ENCODE data around the gene AMELX.

GRCh38 chrX:11254417-11255109 is 38.6 kb upstream of the AMELX start:
- TF ChIP-seq POLR2A (IDR thresholded peaks at IDR 0.05; ENCODE audit: low read length) (no peak), BCL3 (IDR thresholded peaks at IDR 0.05) (no peak), MAZ (IDR thresholded peaks at IDR 0.05; ENCODE audit: borderline replicate concordance, low read depth, low read length) (no peak), CTCF (IDR thresholded peaks at IDR 0.05) (no peak), MAX (IDR thresholded peaks at IDR 0.05) (no peak), EP300 (IDR thresholded peaks at IDR 0.05) (no peak), USF2 (IDR thresholded peaks at IDR 0.05) (no peak), RAD21 (conservative IDR thresholded peaks at IDR 0.05 in 1 of 2, IDR thresholded peaks at IDR 0.05 in 1 of 2) (no peak), BHLHE40 (IDR thresholded peaks at IDR 0.05; ENCODE audit: low read depth, low read length) (no peak)

Data from A549 (cell line).